Putamen (tissue), 1 donor: ENCODE measurements around the gene ARHGAP26.

Source experiments
- DNase-seq: peaks from one replicate; pipeline ENCODE4 v3.0.0-alpha.2; 2016; ENCODE audit warnings: low spot score

The ARHGAP26 gene

GRCh38 chr5:143019157-143019556 is 249.0 kb downstream of the ARHGAP26 start:
- no peak for DNase-seq

- DNase-seq = no peak
Measured at GRCh38 chr5:143019614-143020515, 249.7 kb downstream of the ARHGAP26 start.

GRCh38 chr5:143021595-143021994 is 251.4 kb downstream of the ARHGAP26 start:
- DNase-seq = no peak

- DNase-seq = no peak
Measured at GRCh38 chr5:143023411-143024096, 253.4 kb downstream of the ARHGAP26 start.

- DNase-seq = no peak
Measured at GRCh38 chr5:143024228-143024920, 254.2 kb downstream of the ARHGAP26 start.

- no peak for DNase-seq
Measured at GRCh38 chr5:143025376-143025775, 255.2 kb downstream of the ARHGAP26 start.

- no peak for DNase-seq
Measured at GRCh38 chr5:143025971-143026370, 255.8 kb downstream of the ARHGAP26 start.

- DNase-seq = no peak
Measured at GRCh38 chr5:143026380-143026779, 256.2 kb downstream of the ARHGAP26 start.

GRCh38 chr5:143029293-143029692 is 259.1 kb downstream of the ARHGAP26 start:
- DNase-seq = no peak

GRCh38 chr5:143030349-143030748 is 260.2 kb downstream of the ARHGAP26 start:
- no peak for DNase-seq

- DNase-seq = no peak
Measured at GRCh38 chr5:143031781-143032580, 261.8 kb downstream of the ARHGAP26 start.

GRCh38 chr5:143032581-143032836 is 262.3 kb downstream of the ARHGAP26 start:
- DNase-seq = no peak

GRCh38 chr5:143033535-143034250 is 263.5 kb downstream of the ARHGAP26 start:
- no peak for DNase-seq

GRCh38 chr5:143036146-143036927 is 266.2 kb downstream of the ARHGAP26 start:
- DNase-seq = no peak

- no peak for DNase-seq
Measured at GRCh38 chr5:143037071-143037470, 266.9 kb downstream of the ARHGAP26 start.

GRCh38 chr5:143037708-143038107 is 267.5 kb downstream of the ARHGAP26 start:
- no peak for DNase-seq

GRCh38 chr5:143040622-143041021 is 270.4 kb downstream of the ARHGAP26 start:
- no peak for DNase-seq

- no peak for DNase-seq
Measured at GRCh38 chr5:143041461-143041860, 271.3 kb downstream of the ARHGAP26 start.

GRCh38 chr5:143041972-143042770 is 272.0 kb downstream of the ARHGAP26 start:
- DNase-seq = no peak

GRCh38 chr5:143044265-143044664 is 274.1 kb downstream of the ARHGAP26 start:
- DNase-seq = no peak
